ENCODE data around the gene SCARB1.

SCARB1 gene

GRCh38 chr12:124795081-124795948, 68.3 kb downstream of the SCARB1 start:
- no peaks in the 10 kb centered on the region for H3K79me2 ChIP-seq (ENCODE audit: insufficient read depth, low read length)
- H4K20me1 ChIP-seq (ENCODE audit: insufficient read depth, low read length), result no peaks in the 10 kb centered on the region
- H3K27ac ChIP-seq (ENCODE audit: low read depth, low read length, poor library complexity, severe bottlenecking), result no peak overlapping the region
- 0 out of 2 replicates have a peak, but pooled peaks cover 4% of the 10 kb centered on the region for H3K27me3 ChIP-seq (ENCODE audit: insufficient read depth, low read length)
- TF ChIP-seq CTCF (IDR thresholded peaks at IDR 0.05; ENCODE audit: low read length), result no peak
- no peak overlapping the region for H3K4me2 ChIP-seq (ENCODE audit: low read length)
- no peak overlapping the region for H2AFZ ChIP-seq (ENCODE audit: low read length)
- no peaks in the 10 kb centered on the region for H3K36me3 ChIP-seq (ENCODE audit: insufficient read depth, low read length)
- H3K9me3 ChIP-seq (ENCODE audit: low read length), result no peaks in the 10 kb centered on the region
- H3K4me3 ChIP-seq (ENCODE audit: low read depth, low read length, poor library complexity, severe bottlenecking), result no peak overlapping the region
- H3K9ac ChIP-seq (ENCODE audit: low read length), result no peak overlapping the region
- H3K4me1 ChIP-seq (ENCODE audit: insufficient read depth, low read length, severe bottlenecking), result peaks cover 9% of the 10 kb centered on the region
- no peaks in the 10 kb centered on the region for H3K9me2 ChIP-seq (ENCODE audit: low read depth, low read length)
- no peaks in the 10 kb centered on the region for H3F3A ChIP-seq (ENCODE audit: insufficient read depth, low read length)

GRCh38 chr12:124792961-124793441, 70.7 kb downstream of the SCARB1 start:
- Histone ChIP-seq H3K9me3 (ENCODE audit: low read length) (no peaks in the 10 kb centered on the region), H3K4me3 (ENCODE audit: low read depth, low read length, poor library complexity, severe bottlenecking) (no peak overlapping the region), H4K20me1 (ENCODE audit: insufficient read depth, low read length) (no peaks in the 10 kb centered on the region), H3K27ac (ENCODE audit: low read depth, low read length, poor library complexity, severe bottlenecking) (no peak overlapping the region), H3K4me1 (ENCODE audit: insufficient read depth, low read length, severe bottlenecking) (peaks cover 9% of the 10 kb centered on the region), H3F3A (ENCODE audit: insufficient read depth, low read length) (no peaks in the 10 kb centered on the region), H3K9me2 (ENCODE audit: low read depth, low read length) (no peaks in the 10 kb centered on the region), H3K79me2 (ENCODE audit: insufficient read depth, low read length) (no peaks in the 10 kb centered on the region), H3K27me3 (ENCODE audit: insufficient read depth, low read length) (0 out of 2 replicates have a peak, but pooled peaks cover 4% of the 10 kb centered on the region), H3K4me2 (ENCODE audit: low read length) (no peak overlapping the region), H3K9ac (ENCODE audit: low read length) (no peak overlapping the region), H2AFZ (ENCODE audit: low read length) (no peak overlapping the region), H3K36me3 (ENCODE audit: insufficient read depth, low read length) (no peaks in the 10 kb centered on the region)
- TF ChIP-seq EZH2 (IDR thresholded peaks at IDR 0.05; ENCODE audit: borderline replicate concordance, low read length) (no peak), CTCF (IDR thresholded peaks at IDR 0.05; ENCODE audit: low read length) (no peak)

- H3F3A ChIP-seq (ENCODE audit: insufficient read depth, low read length), result no peaks in the 10 kb centered on the region
- no peak overlapping the region for H3K9ac ChIP-seq (ENCODE audit: low read length)
- no peak overlapping the region for H2AFZ ChIP-seq (ENCODE audit: low read length)
- H3K36me3 ChIP-seq (ENCODE audit: insufficient read depth, low read length), result no peaks in the 10 kb centered on the region
- H3K79me2 ChIP-seq (ENCODE audit: insufficient read depth, low read length), result no peaks in the 10 kb centered on the region
- no peak overlapping the region for H3K27ac ChIP-seq (ENCODE audit: low read depth, low read length, poor library complexity, severe bottlenecking)
- H3K4me2 ChIP-seq (ENCODE audit: low read length), result no peak overlapping the region
- no peaks in the 10 kb centered on the region for H4K20me1 ChIP-seq (ENCODE audit: insufficient read depth, low read length)
- no peaks in the 10 kb centered on the region for H3K9me3 ChIP-seq (ENCODE audit: low read length)
- no peak overlapping the region for H3K4me3 ChIP-seq (ENCODE audit: low read depth, low read length, poor library complexity, severe bottlenecking)
- TF ChIP-seq CTCF (IDR thresholded peaks at IDR 0.05; ENCODE audit: low read length), result no peak
- H3K27me3 ChIP-seq (ENCODE audit: insufficient read depth, low read length), result 0 out of 2 replicates have a peak, but pooled peaks cover 4% of the 10 kb centered on the region
- no peaks in the 10 kb centered on the region for H3K9me2 ChIP-seq (ENCODE audit: low read depth, low read length)
- H3K4me1 ChIP-seq (ENCODE audit: insufficient read depth, low read length, severe bottlenecking), result peaks cover 6% of the 10 kb centered on the region
These were observed 71.5 kb downstream of the SCARB1 start for GRCh38 chr12:124792156-124792555.
